PC-3 (cell line): Measurements from ENCODE around the gene SDS.
A peak's percentile ranks its signal among the peaks of the same experiment; 100 is the strongest.

Source experiments
- EZH2 ChIP-seq: fragments of 300-600 bp; sonication (generic); IDR thresholded peaks from one replicate; pipeline ENCODE4 v1.6.1; 2017; ENCODE audit warnings: antibody characterized with exemption, mild to moderate bottlenecking, low read length; ENCODE audit not compliant: unreplicated experiment
- EZH2phosphoT487 ChIP-seq: fragments of 300-600 bp; sonication (generic); IDR thresholded peaks from 2 replicates; pipeline ENCODE4 v1.6.1; 2018; ENCODE audit warnings: mild to moderate bottlenecking, antibody characterized with exemption, low read length, borderline replicate concordance
- TF ChIP-seq, protein P1 (sequence below): fragments of 300-600 bp; sonication (generic); conservative IDR thresholded peaks from 2 replicates; pipeline ENCODE4 v1.5.1; 2017; ENCODE audit warnings: antibody characterized with exemption, low read depth, mild to moderate bottlenecking, low read length

DNA sequence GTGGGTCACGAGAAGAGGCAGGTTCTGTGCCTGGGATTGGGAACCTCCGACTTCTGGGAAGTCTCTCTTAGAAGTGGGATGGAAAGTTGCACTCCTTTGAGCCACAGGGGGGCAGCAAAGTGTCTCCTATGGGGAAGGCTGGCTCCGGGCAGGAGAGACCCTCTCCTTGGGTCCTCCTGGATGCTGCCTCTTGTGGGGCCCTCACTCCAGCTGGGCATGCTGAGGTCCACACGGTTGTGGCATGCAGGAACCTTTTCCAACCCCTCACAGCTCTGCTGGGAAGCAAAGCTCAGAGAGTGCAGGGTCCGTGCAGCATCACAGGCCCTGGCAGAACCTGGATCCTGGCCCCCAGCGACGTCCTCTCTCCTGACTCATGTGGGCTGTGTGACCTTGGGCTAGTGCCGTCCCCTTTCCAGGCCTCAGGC, 35.9 kb upstream of the SDS start:
- no peak for TF ChIP-seq EZH2phosphoT487
- TF ChIP-seq, protein P1, sequence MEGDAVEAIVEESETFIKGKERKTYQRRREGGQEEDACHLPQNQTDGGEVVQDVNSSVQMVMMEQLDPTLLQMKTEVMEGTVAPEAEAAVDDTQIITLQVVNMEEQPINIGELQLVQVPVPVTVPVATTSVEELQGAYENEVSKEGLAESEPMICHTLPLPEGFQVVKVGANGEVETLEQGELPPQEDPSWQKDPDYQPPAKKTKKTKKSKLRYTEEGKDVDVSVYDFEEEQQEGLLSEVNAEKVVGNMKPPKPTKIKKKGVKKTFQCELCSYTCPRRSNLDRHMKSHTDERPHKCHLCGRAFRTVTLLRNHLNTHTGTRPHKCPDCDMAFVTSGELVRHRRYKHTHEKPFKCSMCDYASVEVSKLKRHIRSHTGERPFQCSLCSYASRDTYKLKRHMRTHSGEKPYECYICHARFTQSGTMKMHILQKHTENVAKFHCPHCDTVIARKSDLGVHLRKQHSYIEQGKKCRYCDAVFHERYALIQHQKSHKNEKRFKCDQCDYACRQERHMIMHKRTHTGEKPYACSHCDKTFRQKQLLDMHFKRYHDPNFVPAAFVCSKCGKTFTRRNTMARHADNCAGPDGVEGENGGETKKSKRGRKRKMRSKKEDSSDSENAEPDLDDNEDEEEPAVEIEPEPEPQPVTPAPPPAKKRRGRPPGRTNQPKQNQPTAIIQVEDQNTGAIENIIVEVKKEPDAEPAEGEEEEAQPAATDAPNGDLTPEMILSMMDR: peak; percentile 85
- TF ChIP-seq EZH2: no peak
